ENCODE data around the gene SPATA3. TPM values are rescaled to one million over a fixed set of nuclear protein-coding genes. Genes with fewer than 3 reads are reported as not detected.
"Not testable (repeated sequence)": the region's sequence is repeated elsewhere in the genome, so short reads cannot be mapped to it uniquely, and the experiment has no call there.

Gene SPATA3
- polyA plus RNA-seq, 3 donors, result not detected

GRCh38 chr2:231003186-231003585, 7.3 kb downstream of the SPATA3 start:
- Histone ChIP-seq H4K20me1 (ENCODE audit: insufficient read depth, low read length) (no peaks in the 10 kb centered on the region), H3K9me3 (replicated peaks in 1 of 2; ENCODE audit: control insufficient read depth in 1 of 2, insufficient read depth in 1 of 2, low read length in 2 of 2) (no peaks in the 10 kb centered on the region), H3K4me2 (replicated peaks; ENCODE audit: extremely low read depth, low read length, poor library complexity, severe bottlenecking) (no peak overlapping the region), H3K4me3 (replicated peaks in 1 of 3; ENCODE audit: low read depth in 2 of 3, low read length in 3 of 3) (no peak overlapping the region), H2AFZ (ENCODE audit: insufficient read depth, low read depth, low read length, poor library complexity, severe bottlenecking) (no peak overlapping the region), H3K27me3 (ENCODE audit: control insufficient read depth in 2 of 2, insufficient read depth in 2 of 2, low read length in 2 of 2) (peaks cover 3 to 10% of the 10 kb centered on the region in 2 donors), H3K4me1 (ENCODE audit: control insufficient read depth in 1 of 2, insufficient read depth in 2 of 2, low read length in 2 of 2) (no peaks in the 10 kb centered on the region), H3K36me3 (replicated peaks in 1 of 2; ENCODE audit: control insufficient read depth in 1 of 2, insufficient read depth in 2 of 2, low read length in 2 of 2) (no peaks in the 10 kb centered on the region), H3K9ac (ENCODE audit: insufficient read depth, low read length, poor library complexity, severe bottlenecking) (no peak overlapping the region), H3K79me2 (ENCODE audit: insufficient read depth, low read length) (no peaks in the 10 kb centered on the region), H3K27ac (ENCODE audit: low read depth in 1 of 2, low read length in 2 of 2) (no peak overlapping the region)
- Mint-ChIP-seq H3K4me1 (peaks cover 6% of the 10 kb centered on the region), H3K27ac (no peak overlapping the region), H3K36me3 (no peaks in the 10 kb centered on the region), H3K9me3 (peaks cover 0 to 9% (median 5%) of the 10 kb centered on the region in 7 donors), H3K27me3 (ENCODE audit: low read depth in 3 of 3) (peaks cover 15 to 31% (median 25%) of the 10 kb centered on the region in 3 donors), H3K4me3 (no peak overlapping the region)
- WGBS (ENCODE audit: insufficient coverage), result 92% methylated on average over 2 of the region's 2 CpGs
- intact Hi-C loops (cut with micrococcal nuclease), result no loop called here
- TF ChIP-seq CTCF (IDR thresholded peaks at IDR 0.05), result no peak
- no peak for DNase-seq

- H3K9me3 ChIP-seq (replicated peaks in 1 of 2; ENCODE audit: control insufficient read depth in 1 of 2, insufficient read depth in 1 of 2, low read length in 2 of 2); H3K27ac Mint-ChIP-seq; H3K4me2 ChIP-seq (replicated peaks; ENCODE audit: extremely low read depth, low read length, poor library complexity, severe bottlenecking); intact Hi-C loops (cut with micrococcal nuclease); H3K79me2 ChIP-seq (ENCODE audit: insufficient read depth, low read length); H3K9me3 Mint-ChIP-seq; H2AFZ ChIP-seq (ENCODE audit: insufficient read depth, low read depth, low read length, poor library complexity, severe bottlenecking); H3K36me3 ChIP-seq (replicated peaks in 1 of 2; ENCODE audit: control insufficient read depth in 1 of 2, insufficient read depth in 2 of 2, low read length in 2 of 2); H3K36me3 Mint-ChIP-seq; H3K4me3 Mint-ChIP-seq; DNase-seq; H3K27ac ChIP-seq (ENCODE audit: low read depth in 1 of 2, low read length in 2 of 2); H3K4me1 Mint-ChIP-seq; H3K27me3 ChIP-seq (ENCODE audit: control insufficient read depth in 2 of 2, insufficient read depth in 2 of 2, low read length in 2 of 2); H3K4me3 ChIP-seq (replicated peaks in 1 of 3; ENCODE audit: low read depth in 2 of 3, low read length in 3 of 3); H4K20me1 ChIP-seq (ENCODE audit: insufficient read depth, low read length); H3K4me1 ChIP-seq (ENCODE audit: control insufficient read depth in 1 of 2, insufficient read depth in 2 of 2, low read length in 2 of 2); H3K9ac ChIP-seq (ENCODE audit: insufficient read depth, low read length, poor library complexity, severe bottlenecking): not testable (repeated sequence)
- H3K27me3 Mint-ChIP-seq (ENCODE audit: low read depth in 3 of 3), result peaks cover 15 to 27% (median 21%) of the 10 kb centered on the region in 3 donors
These were observed 9.0 kb downstream of the SPATA3 start for GRCh38 chr2:231004930-231005329.

Measured in CD14-positive monocyte (primary cell).